NCI-H748 treated with DMSO at 0.1 percent for 48 hours (cell line): ENCODE results near the gene FRAS1.
A peak's percentile ranks its signal among the peaks of the same experiment; 100 is the strongest.
"Not testable (repeated sequence)": the region's sequence is repeated elsewhere in the genome, so short reads cannot be mapped to it uniquely, and the experiment has no call there.

ENCODE experiments used
- DNase-seq: peaks from one replicate; lab custom pipeline; 2025; lab: John Stamatoyannopoulos, UW

The FRAS1 gene

DNA sequence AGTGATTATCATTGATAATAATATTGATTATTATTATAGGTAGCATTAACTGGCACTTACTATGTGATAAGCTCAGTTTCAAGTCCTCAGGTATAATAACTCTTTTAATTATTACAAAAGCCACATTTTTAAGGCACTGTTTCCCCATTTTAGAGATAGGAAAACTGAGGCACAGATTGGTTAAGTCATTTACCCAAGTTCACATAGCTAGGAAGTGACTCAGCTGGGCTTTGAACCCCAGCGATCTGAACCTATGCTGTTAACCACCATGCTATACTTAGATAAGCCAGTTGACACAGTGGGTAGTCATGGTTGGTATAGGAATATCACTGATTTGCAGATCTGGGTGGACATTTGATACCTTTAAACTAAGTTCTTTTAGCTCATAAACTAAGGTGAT, 110.4 kb downstream of the FRAS1 start:
- DNase-seq: no peak

DNA sequence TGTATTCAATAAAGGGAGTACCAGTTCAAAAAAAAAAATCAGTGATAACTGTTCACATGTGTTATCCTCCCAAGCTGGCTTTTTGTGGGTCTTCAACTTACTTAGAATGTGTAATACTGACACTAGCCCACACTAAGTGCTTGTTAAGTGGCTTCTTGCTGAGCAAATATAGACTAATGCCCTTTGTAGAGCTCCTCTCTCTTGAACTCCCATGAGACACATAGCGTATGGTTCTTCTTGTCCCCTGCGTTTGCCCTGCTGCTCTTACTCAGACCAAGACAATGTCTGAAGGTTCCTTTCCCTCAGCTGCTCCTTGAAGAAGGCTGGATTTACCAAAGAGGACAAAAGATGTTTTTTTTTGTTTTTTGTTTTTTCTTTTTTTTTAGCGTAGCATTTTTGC, 110.9 kb downstream of the FRAS1 start:
- DNase-seq: peak; percentile 4

DNA sequence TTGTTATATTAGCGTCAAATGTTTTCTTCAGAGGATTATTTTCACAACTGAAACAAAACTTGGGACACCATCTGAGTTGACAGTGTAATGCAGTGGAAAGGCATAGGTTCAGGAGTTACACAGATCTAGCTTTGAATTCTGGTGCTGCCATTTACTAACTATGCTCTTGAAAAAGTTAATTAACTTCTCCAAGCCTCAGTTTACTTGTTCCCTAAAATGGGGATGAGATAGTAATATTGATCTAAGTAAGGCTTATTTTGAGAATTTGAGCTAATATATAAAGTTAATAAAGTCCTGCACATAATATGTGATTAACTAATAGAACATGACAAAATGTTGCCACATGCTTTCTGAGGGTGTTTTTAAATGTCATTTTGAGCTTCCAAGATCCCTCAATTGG, 112.6 kb downstream of the FRAS1 start:
- DNase-seq: no peak

DNA sequence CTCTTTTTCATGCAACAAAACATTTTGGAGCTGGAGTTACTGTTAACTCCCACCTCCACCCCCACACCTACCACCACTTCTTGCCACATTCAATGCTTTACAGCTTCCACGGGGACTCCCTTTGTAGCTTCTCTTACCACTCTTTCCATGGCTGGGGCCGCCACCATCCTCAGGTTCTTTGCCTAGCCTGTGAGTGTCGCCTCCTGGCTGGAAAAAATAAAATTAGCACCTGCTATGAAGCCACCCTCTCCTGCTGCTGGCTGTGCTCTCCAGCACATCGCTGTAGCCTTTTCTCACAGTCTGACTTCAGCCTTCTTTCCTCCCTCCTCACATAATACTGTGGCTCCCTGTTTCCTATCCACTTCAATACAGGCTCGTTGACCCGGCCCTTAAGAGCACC, 114.4 kb downstream of the FRAS1 start:
- no peak for DNase-seq

DNA sequence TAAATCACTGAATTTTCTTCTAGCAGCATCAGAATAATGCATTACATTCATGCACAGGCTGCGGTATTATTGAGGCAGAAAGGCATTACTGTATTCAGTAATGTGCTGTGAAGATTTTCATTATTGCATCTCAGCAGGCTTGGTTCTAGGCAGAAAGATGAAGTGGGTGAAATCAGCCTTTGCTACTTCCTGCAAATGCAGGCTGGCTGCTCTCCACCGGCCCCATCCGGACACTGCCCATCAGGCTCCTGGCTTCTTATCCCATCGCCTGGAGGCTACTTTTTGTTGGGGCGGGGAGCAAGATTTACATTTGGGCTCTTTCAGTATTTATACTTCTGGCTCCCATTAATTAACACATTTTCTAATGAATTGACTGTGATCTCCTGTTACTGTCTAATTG, 117.8 kb downstream of the FRAS1 start:
- no peak for DNase-seq

DNA sequence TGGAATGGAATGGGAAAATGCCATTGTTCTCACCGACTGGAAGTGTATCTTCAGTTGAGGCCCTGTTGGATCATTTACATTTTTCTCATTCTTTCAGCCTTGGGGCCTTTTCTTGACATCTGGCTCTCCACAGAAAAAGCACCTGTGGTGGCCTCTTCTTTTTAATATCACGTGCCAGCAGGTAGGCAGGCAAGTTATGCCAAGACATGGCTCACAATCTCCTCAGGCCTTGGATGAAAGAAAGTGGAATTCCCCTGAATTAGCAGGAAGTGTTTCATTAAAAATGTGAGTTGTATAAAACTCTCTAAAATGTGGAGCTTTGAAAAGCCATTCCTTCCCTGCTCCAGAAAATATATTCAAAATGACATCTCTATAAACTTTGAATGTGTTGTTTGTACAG, 122.1 kb downstream of the FRAS1 start:
- no peak for DNase-seq

DNA sequence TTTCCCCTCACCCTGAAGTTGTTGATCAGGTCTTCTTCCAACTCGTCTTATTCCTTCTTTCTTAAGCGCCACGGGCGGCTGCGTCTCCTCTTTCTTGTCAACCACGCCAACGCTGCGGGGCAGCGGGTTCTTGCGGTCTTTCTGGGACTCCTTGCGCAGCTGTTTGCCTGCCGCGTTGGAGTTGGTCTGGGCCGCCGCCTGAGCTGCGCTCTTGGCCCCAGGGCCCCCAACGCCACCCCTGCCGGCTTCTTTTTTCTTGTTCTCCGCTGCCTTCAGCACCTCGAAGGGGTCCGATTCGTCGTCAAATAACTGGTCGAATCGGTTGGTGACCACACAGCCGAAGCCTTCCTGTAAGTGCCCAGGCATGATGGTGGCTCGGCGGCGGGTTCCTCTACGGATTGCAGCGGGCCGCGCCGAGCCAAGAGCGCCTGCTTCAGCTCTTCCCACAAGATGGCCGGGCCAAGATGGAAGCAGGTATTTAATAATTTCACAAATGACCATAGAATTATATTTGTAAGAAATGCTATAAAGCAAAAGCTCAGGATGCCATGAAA, 124.6 kb downstream of the FRAS1 start:
- DNase-seq: not testable (repeated sequence)

DNA sequence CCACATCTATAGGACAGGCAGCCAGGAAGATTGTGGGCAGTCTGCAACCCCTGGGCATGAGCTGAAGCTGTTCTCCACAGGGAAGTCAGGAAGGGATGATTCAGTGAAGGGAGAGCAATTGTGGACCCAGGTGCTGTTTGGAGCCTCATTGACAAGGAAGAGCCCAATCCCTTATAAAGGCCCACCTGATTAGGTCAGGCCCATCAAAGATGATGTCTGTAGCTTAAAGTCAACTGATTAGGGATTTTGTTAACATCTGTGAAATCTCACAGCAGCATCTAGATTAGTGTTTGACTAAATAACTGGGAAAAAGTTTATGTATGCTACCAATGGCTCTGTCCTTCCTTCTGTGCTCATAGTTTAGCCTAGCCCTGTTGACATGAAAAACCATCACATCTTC, 127.5 kb downstream of the FRAS1 start:
- no peak for DNase-seq

DNA sequence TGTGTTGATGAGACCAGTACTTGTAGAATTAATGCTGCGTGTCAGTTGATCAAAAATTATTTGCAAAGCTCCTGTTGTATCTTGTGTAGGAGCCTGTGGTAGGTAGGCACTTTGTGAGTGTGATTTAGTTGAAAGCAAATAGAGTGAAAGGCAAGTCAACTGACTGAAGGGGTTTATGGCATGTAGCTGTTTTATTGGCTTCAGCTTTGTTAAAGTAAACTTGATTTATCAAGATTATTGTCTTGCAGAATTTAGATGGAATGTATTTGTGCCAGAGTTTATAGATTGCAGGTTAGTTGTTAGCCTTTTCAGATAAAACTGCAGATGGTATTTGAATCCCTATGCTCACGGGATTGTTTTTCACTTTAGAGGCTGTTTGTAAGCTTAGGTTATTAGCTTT, 128.0 kb downstream of the FRAS1 start:
- DNase-seq: no peak

DNA sequence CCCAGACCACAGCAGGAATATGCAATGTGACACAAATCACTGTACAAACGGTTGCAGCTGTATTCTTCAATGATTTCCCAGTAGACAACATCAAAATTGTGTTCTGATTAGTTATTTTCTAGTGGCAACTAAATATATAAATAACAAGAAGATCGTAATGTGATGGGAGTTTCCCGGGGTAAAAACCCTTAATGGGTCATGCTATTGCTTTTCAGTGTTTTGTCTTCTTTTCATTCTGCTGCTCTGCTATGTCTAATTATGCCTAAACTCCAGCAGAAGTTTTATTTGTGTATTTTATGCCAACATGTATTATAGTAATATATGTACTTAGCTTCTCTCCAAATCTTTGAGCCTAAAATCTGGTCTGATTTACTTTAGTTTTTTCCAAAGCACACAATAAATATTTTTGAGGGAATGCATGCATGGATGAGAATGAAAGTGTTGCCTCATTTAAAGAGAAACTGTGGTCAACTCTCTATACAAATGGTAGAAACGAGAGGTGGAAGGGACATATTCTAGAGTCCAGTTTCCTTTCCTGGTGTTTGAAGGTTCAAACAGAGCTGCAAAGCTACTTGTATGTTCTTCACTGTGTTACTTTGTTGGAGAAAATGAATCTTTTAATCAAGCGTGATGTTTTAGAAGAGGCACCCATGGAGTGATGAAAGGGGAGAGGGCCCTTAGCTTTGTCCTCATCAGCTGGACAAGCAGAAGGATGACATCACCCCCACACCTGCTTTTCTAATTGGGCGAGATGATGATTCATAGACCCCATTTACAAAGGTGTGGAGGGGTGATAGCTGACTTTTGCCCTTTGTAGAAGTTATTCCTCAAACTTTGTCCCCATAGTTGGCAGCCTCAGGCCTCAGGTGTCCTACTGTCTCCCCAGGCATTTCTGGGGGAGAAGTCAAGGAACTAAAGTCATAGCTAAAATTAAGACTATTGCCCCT, 129.7 kb downstream of the FRAS1 start:
- no peak for DNase-seq

DNA sequence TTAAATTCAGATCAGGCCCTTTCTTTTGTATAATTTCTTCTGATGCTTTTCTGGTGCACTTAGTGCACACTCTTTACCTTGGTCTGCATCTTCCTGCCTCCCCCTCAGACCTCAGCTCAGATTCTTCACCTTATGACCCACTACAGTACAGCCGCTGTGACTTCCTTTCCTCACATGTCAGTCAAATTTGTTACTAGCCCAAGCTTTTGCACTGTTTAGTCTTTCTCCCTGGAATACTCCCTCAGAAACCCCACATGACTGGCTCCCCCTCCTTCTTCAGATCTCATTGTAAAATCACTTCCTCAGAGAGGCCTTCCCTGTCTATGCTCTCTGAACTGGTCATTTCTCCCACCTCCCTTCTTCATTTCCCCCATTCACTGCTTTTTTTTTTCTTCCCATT, 132.9 kb downstream of the FRAS1 start:
- DNase-seq: no peak

DNA sequence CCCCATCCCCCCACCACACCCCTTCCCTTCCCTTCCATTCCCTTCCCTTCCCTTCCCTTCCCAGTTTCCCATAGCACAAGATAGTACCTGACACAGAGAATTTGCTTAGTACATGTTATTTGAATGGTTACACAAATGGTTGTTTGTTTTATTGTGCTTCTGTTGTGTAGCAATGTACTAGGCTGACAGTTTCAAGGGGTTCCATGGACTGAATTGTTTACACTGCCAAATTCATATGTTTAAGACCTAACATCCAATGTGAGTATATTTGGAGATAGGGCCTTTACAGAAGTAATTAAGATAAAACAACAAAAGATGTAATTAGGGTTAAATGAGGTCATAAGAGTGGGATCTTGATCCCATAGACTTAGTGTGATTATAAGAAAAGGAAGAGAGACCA, 133.5 kb downstream of the FRAS1 start:
- DNase-seq: no peak

DNA sequence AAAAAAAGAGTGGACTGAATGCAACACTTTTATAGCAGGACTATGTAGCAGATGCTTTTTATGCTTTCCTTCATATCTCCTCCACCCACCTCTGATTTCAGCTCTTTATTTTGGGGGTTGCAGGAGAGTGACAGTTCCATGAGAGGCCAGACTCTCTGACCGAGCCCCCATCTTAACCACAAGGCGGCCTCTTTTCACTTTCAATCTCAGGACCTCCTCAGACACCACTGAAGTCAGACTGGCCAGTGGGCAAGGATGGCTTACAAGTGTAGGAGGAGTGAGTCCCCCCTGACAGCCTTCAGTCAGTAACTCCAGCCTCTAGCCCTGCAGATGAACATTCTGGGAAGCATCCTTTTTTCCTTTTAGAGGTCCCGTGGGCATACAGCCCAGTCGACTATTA, 140.8 kb downstream of the FRAS1 start:
- DNase-seq: no peak

DNA sequence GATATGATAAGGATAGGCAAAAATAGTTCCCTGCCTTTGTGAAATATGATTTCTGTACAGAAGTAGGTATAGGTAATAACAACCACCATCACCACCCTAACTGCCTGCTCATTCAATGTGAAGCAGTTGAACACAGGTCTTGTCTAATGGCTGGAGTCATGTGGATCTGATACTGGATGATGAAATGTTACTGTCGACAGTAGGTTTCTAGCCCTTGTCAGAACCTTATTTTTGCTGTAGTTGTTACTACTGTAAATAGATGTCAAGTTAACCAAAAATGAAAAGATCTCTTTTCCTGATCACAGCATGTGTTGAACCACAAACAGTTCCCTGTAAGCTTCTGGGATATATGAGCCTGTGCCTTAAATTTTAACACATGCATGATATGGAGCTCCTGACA, 142.9 kb downstream of the FRAS1 start:
- DNase-seq: no peak

DNA sequence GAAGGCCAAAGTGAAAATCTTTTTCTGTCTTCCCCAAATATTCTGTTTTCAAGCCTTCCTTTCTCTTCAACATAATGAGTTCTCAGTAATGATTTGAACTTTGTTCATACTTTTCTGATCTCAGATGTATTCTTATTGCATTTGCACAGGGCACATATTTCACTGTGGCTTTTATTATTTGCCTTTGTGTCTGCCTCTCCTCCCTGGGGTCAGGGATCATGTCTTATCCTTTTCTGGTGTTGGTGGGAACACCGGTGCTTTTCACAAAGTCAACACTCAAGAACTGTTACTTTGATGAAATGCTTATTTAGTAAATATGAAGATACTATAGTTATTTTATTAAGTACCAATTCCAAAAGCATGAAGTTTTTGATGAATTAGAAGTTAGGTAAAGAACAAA, 143.8 kb downstream of the FRAS1 start:
- DNase-seq: no peak

DNA sequence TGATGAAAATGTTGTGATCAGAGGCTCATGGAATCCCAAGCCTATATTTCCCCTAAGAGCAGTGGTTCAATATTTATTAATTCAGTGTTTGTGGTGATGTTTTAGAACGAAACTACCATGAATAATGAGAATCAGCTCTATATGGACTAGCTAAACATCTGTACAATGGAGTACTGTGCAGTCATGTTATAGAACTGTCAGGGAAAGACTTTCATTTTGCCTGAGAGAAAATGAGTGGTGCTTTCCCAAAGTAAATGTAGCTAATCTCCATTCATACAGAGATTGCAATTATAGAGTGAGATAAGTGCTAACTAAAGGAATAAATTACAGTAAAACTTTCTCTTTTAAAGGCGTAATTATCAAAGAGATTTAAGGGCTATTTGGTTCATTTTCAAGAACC, 147.1 kb downstream of the FRAS1 start:
- DNase-seq: no peak

DNA sequence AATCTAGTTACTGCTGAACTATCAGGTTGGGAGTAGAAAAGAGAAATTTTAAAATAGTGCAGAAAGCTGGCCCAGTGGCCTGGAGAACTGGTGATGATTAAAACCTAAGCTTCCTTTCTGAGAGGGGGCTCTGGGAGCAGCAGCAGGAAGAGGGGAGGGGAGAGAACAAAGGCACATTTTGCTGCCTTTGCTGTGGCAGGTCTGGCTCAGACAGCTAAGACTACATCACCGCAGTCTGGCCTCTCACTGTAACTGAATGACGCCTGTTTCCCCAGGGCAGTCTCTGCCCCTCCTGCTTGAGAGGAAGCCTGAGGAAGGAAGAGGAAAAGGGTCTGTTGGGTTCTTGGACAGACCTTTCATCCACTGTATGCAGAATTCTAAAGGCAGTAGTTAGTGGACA, 148.5 kb downstream of the FRAS1 start:
- DNase-seq: no peak

DNA sequence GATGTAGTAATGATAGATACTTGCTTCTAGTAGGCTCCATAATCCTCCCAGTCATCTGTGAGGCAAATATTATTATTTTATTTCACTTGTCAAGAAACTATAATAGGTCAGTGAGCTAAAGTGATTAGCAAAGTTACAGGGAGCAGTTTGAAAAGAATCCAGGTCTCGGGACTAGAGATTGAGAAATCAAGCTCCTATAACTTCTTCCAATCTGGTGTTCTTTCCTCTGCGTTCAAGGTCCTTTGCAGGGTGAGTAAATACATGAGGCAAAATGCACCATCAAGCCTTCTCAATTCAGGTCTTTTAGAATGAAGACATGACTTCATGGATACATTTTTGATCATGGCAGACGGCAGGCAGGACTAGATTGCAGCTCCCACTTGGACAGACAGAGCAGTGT, 150.4 kb downstream of the FRAS1 start:
- DNase-seq: no peak

DNA sequence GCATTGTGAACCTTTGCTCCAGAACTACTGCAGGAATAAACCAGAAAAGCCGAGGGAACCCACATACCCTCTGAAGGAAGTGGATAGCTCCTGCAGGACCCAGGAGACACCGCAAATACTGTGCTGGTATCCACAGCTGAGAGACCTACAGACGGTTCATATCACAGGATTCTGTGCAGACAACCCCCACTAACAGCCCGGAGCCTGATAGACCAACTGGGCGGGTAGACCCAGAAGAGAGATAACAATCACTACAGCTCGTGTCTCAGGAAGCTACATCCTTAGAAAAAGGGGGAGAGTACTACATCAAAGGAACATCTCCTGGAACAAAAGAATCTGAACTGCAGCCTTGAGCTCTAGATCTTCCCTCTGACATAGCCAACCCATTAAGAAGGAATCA, 150.8 kb downstream of the FRAS1 start:
- DNase-seq: no peak

DNA sequence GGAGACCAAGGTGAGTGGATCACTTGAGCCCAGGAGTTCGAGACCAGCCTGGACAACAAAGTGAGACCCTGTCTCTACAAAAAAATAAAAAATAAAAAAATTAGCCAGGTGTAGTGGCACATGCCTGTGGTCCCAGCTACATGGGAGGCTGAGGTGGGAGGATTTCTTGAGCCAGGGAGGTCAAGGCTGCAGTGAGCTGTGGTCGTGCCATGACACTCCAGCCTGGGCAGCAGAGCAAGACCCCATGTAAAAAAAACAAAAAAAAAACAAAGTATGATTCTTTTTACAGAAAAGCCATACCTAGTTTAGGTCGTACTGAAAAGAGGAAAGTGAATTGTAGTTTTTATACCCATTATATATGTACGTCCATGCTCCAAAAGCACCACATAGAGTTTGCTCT, 151.8 kb downstream of the FRAS1 start:
- DNase-seq: not testable (repeated sequence)

DNA sequence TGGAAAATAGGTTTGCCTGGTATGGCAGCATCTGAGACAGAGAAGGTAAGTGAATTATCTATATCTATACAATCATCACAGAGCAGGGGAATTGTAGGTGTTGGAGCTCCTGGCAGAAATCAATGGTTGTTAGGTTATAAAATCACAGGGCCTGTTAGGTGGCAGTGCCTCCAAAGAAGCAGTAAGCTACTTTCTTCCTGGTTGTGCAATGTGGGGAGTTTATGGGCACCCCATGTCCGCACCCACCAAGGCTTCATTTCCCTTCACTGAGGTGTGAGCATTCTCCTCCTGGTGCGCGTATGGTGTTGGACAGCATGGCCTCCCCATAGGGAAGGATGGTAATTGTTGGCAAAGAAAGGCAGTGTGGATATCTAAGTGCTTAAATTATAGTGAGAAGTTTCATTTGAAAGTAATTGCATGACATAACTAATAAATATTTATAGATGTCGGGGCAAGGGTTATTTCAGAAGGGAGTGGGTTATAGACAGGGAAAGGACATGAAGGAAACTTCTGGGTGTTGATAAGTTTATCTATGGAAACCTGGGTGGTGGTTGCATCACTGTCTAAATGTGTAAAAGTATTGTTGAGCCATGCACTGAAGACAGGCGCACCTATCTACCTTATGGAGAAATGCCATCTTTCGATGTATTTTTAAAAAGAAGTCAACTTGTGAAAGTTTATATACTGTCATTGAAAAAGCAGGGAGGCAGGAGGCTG, 153.7 kb downstream of the FRAS1 start:
- DNase-seq: no peak

DNA sequence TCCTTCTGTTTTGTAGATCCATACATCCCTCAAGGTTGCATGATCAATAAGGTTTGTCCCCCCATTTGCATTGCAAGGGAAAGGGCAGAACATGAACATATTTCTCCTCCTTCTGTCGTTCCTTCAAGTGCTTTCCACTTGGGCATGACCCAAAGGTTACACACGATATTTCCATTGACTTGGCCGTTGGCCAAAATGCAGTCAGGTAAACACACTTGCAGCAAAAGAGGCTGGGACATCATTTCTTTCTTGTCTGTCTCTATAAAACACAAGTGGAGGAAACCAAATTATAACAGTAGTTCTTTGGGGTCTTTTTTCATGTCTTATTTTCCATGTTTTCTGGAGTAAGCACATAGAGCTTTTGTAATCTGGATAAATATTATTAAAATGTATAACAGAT, 156.1 kb downstream of the FRAS1 start:
- DNase-seq: no peak

DNA sequence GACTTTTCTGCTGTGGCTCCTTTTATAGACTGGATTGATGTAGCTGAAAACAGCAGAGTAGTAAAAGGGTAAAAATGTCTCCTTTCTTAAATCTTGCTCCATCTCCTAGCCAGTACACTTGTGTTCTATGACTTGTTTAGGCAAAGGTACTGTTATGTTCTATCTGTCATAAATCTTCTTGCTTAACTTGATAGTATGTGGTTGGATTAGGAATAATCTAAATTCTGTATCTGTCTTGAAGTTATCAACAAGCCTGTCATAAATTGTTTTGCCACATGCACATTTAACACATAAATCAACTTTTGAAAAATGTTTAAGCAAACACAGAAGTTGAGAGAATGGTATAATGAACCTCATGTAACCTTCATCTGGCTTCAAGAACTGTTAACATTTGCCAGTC, 157.0 kb downstream of the FRAS1 start:
- no peak for DNase-seq
